NB4 (cell line): ENCODE measurements around the gene NAMPT.

Experiments
- POLR2A ChIP-seq: IDR thresholded peaks from 2 replicates; pipeline ENCODE4 v1.6.1; 2011; ENCODE audit warnings: mild to moderate bottlenecking; ENCODE audit not compliant: insufficient read length; ENCODE audit errors: extremely low read depth
- TF ChIP-seq, protein P1 (sequence below): IDR thresholded peaks from one replicate; pipeline ENCODE4 v1.5.1; 2012; ENCODE audit warnings: low read depth, low read length

DNA sequence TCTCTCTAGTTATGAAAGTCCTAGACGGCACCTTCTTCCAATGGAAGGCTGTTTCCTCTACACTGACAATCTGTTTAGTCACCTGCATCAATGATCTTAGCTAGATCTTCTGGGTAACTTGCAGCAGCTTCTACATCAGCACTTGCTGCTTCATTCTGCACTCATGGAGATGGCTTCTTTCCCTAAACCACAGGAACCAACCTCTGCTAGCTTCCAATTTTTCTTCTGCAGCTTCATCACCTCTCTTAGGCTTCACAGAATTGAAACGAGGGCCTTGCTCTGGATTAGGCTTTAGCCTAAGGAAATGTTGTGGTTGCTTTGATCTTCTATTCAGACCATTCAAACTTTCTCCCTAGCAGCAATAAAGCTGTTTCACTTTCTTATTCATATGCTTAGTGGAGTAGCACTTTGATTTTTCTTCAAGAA is 24.6 kb downstream of the NAMPT start:
- TF ChIP-seq, protein P1, sequence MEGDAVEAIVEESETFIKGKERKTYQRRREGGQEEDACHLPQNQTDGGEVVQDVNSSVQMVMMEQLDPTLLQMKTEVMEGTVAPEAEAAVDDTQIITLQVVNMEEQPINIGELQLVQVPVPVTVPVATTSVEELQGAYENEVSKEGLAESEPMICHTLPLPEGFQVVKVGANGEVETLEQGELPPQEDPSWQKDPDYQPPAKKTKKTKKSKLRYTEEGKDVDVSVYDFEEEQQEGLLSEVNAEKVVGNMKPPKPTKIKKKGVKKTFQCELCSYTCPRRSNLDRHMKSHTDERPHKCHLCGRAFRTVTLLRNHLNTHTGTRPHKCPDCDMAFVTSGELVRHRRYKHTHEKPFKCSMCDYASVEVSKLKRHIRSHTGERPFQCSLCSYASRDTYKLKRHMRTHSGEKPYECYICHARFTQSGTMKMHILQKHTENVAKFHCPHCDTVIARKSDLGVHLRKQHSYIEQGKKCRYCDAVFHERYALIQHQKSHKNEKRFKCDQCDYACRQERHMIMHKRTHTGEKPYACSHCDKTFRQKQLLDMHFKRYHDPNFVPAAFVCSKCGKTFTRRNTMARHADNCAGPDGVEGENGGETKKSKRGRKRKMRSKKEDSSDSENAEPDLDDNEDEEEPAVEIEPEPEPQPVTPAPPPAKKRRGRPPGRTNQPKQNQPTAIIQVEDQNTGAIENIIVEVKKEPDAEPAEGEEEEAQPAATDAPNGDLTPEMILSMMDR: no peak
- TF ChIP-seq POLR2A: no peak
